ENCODE results near the gene TERF2IP. TPM values are rescaled to one million over a fixed set of nuclear protein-coding genes. Genes with fewer than 3 reads are reported as not detected.

Gene TERF2IP
- total and polyA plus RNA-seq, 9 of the 15 experiments (the other 6 are each of a cell fraction or from before 2014, with no cell fraction given), result 14.5 to 64.2 (median 47.0) TPM

GRCh38 chr16:75622761-75623605 lies 24.6 kb upstream of the TERF2IP start, which contains the start of gene ADAT1 (continued):
- TF ChIP-seq SAFB (IDR thresholded peaks at IDR 0.05; ENCODE audit: borderline replicate concordance, low read depth, low read length) (no peak), ZSCAN29 (IDR thresholded peaks at IDR 0.05) (no peak), CHAMP1 (IDR thresholded peaks at IDR 0.05) (no peak), ZNF41 (CRISPR knock-in tag; conservative IDR thresholded peaks at IDR 0.05) (no peak), PTBP1 (IDR thresholded peaks at IDR 0.05; ENCODE audit: low read depth, low read length) (no peak), HNRNPK (IDR thresholded peaks at IDR 0.05; ENCODE audit: low read depth, low read length, poor library complexity, severe bottlenecking) (no peak), EP400 (IDR thresholded peaks at IDR 0.05) (peak; percentile 86), HCFC1 (IDR thresholded peaks at IDR 0.05; ENCODE audit: low read depth, low read length) (peak; percentile 98), MEF2D (tag; conservative IDR thresholded peaks at IDR 0.05; ENCODE audit: low read depth) (no peak), NR4A1 (CRISPR knock-in tag; IDR thresholded peaks at IDR 0.05) (no peak), NR4A1 (tag; IDR thresholded peaks at IDR 0.05) (no peak), C11orf30 (IDR thresholded peaks at IDR 0.05; ENCODE audit: low read depth) (peak; percentile 67; the same call in 1 of the 2 replicates), MTA1 (IDR thresholded peaks at IDR 0.05; ENCODE audit: borderline replicate concordance) (peak; percentile 95), ZNF780A (CRISPR knock-in tag; IDR thresholded peaks at IDR 0.05) (no peak), ZBTB1 (CRISPR knock-in tag; IDR thresholded peaks at IDR 0.05; ENCODE audit: borderline replicate concordance, low read depth) (no peak; the same call in 1 of the 2 replicates), NCOA4 (IDR thresholded peaks at IDR 0.05; ENCODE audit: partially characterized antibody) (no peak), ZNF134 (CRISPR knock-in tag; conservative IDR thresholded peaks at IDR 0.05) (no peak), ZEB2 (IDR thresholded peaks at IDR 0.05) (no peak), ZNF77 (CRISPR knock-in tag; IDR thresholded peaks at IDR 0.05) (no peak), NR2C2 (CRISPR knock-in tag; IDR thresholded peaks at IDR 0.05) (no peak), NR2C2 (tag; IDR thresholded peaks at IDR 0.05) (peak; percentile 78), ZNF121 (CRISPR knock-in tag; conservative IDR thresholded peaks at IDR 0.05) (no peak), USF2 (CRISPR knock-in tag; IDR thresholded peaks at IDR 0.05) (no peak), ZNF217 (CRISPR knock-in tag; IDR thresholded peaks at IDR 0.05) (no peak), YBX1 (IDR thresholded peaks at IDR 0.05) (no peak), IRF1 (CRISPR knock-in tag; IDR thresholded peaks at IDR 0.05; ENCODE audit: borderline replicate concordance) (no peak; the same call in 1 of the 2 replicates)

All from K562 (cell line).